ENCODE measurements around the gene ZNF777.

DNA sequence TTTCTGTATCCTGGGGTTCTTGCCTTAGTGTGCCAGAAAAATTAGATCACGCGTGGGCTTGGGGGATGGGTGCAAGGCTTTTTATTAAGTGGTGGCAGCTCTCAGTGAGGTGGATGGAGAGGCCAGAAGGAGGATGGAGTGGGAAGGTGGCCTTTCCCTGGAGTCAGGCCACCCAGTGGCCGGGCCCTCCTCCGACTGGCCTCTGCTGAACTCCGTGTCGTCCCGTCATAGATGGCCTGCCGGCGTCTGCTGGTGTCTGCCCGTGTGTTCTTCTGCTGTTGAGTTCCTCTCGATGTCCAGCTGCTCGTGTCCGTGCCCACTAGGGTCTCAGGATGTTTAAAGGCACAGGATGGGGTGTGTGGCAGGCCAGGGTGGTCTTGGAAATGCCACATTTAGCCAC lies 40.8 kb upstream of the ZNF777 start:
- TF ChIP-seq, protein P1, sequence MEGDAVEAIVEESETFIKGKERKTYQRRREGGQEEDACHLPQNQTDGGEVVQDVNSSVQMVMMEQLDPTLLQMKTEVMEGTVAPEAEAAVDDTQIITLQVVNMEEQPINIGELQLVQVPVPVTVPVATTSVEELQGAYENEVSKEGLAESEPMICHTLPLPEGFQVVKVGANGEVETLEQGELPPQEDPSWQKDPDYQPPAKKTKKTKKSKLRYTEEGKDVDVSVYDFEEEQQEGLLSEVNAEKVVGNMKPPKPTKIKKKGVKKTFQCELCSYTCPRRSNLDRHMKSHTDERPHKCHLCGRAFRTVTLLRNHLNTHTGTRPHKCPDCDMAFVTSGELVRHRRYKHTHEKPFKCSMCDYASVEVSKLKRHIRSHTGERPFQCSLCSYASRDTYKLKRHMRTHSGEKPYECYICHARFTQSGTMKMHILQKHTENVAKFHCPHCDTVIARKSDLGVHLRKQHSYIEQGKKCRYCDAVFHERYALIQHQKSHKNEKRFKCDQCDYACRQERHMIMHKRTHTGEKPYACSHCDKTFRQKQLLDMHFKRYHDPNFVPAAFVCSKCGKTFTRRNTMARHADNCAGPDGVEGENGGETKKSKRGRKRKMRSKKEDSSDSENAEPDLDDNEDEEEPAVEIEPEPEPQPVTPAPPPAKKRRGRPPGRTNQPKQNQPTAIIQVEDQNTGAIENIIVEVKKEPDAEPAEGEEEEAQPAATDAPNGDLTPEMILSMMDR (IDR thresholded peaks at IDR 0.05) = no peak
- TF ChIP-seq SP1 (CRISPR knock-in tag; conservative IDR thresholded peaks at IDR 0.05) (no peak), ETV6 (CRISPR knock-in tag; IDR thresholded peaks at IDR 0.05) (no peak), STAT6 (CRISPR knock-in tag; conservative IDR thresholded peaks at IDR 0.05; ENCODE audit: low read depth) (no peak), NR2C2 (CRISPR knock-in tag; IDR thresholded peaks at IDR 0.05) (no peak), ZNF121 (CRISPR knock-in tag; IDR thresholded peaks at IDR 0.05) (no peak), JUN (CRISPR knock-in tag; IDR thresholded peaks at IDR 0.05) (no peak), ZBTB21 (CRISPR knock-in tag; IDR thresholded peaks at IDR 0.05; ENCODE audit: borderline replicate concordance) (no peak), FOXP1 (CRISPR knock-in tag; IDR thresholded peaks at IDR 0.05; ENCODE audit: borderline replicate concordance) (no peak), ZNF532 (CRISPR knock-in tag; IDR thresholded peaks at IDR 0.05; ENCODE audit: borderline replicate concordance) (no peak)
- TF ChIP-seq, protein P2, sequence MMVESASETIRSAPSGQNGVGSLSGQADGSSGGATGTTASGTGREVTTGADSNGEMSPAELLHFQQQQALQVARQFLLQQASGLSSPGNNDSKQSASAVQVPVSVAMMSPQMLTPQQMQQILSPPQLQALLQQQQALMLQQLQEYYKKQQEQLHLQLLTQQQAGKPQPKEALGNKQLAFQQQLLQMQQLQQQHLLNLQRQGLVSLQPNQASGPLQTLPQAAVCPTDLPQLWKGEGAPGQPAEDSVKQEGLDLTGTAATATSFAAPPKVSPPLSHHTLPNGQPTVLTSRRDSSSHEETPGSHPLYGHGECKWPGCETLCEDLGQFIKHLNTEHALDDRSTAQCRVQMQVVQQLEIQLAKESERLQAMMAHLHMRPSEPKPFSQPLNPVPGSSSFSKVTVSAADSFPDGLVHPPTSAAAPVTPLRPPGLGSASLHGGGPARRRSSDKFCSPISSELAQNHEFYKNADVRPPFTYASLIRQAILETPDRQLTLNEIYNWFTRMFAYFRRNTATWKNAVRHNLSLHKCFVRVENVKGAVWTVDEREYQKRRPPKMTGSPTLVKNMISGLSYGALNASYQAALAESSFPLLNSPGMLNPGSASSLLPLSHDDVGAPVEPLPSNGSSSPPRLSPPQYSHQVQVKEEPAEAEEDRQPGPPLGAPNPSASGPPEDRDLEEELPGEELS (CRISPR knock-in tag; IDR thresholded peaks at IDR 0.05) = no peak
- TF ChIP-seq, protein P3, sequence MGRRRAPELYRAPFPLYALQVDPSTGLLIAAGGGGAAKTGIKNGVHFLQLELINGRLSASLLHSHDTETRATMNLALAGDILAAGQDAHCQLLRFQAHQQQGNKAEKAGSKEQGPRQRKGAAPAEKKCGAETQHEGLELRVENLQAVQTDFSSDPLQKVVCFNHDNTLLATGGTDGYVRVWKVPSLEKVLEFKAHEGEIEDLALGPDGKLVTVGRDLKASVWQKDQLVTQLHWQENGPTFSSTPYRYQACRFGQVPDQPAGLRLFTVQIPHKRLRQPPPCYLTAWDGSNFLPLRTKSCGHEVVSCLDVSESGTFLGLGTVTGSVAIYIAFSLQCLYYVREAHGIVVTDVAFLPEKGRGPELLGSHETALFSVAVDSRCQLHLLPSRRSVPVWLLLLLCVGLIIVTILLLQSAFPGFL (CRISPR knock-in tag; IDR thresholded peaks at IDR 0.05; ENCODE audit: borderline replicate concordance) = no peak
- TF ChIP-seq, protein P4, sequence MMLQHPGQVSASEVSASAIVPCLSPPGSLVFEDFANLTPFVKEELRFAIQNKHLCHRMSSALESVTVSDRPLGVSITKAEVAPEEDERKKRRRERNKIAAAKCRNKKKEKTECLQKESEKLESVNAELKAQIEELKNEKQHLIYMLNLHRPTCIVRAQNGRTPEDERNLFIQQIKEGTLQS (CRISPR knock-in tag; conservative IDR thresholded peaks at IDR 0.05) = no peak

Data from WTC11 (cell line).